PFSK-1 (cell line): ENCODE data around the gene FGD6.

ENCODE experiments used
- FOXP2 ChIP-seq: optimal IDR thresholded peaks from 2 replicates; pipeline ENCODE3; 2011; ENCODE audit warnings: borderline replicate concordance, control low read depth, inconsistent platforms; ENCODE audit not compliant: insufficient read depth; ENCODE audit errors: extremely low read length, extremely low read depth
- POLR2AphosphoS5 ChIP-seq: IDR thresholded peaks from 2 replicates; pipeline ENCODE4 v1.6.1; 2012; ENCODE audit warnings: low read depth, mild to moderate bottlenecking, control low read depth, low read length, moderate library complexity
- SIN3A ChIP-seq: IDR thresholded peaks from 2 replicates; pipeline ENCODE4 v1.6.1; 2012; ENCODE audit warnings: mild to moderate bottlenecking, low read length, moderate library complexity, borderline replicate concordance; ENCODE audit not compliant: insufficient read depth
- TAF1 ChIP-seq: IDR thresholded peaks from 2 replicates; pipeline ENCODE4 v1.6.1; 2012; ENCODE audit warnings: low read length, control low read depth, borderline replicate concordance; ENCODE audit not compliant: insufficient read depth
- TF ChIP-seq, protein P1 (sequence below), 2 experiments: IDR thresholded peaks; 2 replicates each; pipeline versions ENCODE4 v1.6.1 to v1.8.0; 2011 to 2012; ENCODE audit warnings: low read depth in 2 of 2, low read length in 2 of 2, control low read depth in 1 of 2, inconsistent platforms in 1 of 2, mild to moderate bottlenecking in 1 of 2, moderate library complexity in 1 of 2; ENCODE audit not compliant: insufficient read depth in 1 of 2

The FGD6 gene

DNA sequence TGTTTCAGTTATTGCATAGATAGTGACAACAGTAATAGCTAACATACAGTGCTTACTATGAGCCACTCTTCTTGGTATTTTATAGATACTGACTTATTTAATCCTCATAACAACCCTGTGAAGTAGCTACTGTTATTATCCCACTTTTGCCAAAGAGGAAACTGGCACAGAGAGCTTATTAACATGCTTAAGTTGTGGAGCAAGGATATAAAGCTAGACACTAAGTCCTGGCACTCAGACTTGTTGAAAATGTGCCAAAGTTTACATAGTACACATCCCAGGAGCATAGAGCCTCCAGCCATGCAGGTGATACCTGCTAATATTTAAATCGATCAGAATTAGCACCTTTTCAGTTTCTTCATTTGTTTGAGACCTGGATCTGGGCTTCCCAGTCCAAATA is 42.1 kb upstream of the FGD6 start:
- no peak for TF ChIP-seq FOXP2
- no peak for TF ChIP-seq SIN3A
- no peak for TF ChIP-seq POLR2AphosphoS5
- TF ChIP-seq TAF1: no peak
- TF ChIP-seq, protein P1, sequence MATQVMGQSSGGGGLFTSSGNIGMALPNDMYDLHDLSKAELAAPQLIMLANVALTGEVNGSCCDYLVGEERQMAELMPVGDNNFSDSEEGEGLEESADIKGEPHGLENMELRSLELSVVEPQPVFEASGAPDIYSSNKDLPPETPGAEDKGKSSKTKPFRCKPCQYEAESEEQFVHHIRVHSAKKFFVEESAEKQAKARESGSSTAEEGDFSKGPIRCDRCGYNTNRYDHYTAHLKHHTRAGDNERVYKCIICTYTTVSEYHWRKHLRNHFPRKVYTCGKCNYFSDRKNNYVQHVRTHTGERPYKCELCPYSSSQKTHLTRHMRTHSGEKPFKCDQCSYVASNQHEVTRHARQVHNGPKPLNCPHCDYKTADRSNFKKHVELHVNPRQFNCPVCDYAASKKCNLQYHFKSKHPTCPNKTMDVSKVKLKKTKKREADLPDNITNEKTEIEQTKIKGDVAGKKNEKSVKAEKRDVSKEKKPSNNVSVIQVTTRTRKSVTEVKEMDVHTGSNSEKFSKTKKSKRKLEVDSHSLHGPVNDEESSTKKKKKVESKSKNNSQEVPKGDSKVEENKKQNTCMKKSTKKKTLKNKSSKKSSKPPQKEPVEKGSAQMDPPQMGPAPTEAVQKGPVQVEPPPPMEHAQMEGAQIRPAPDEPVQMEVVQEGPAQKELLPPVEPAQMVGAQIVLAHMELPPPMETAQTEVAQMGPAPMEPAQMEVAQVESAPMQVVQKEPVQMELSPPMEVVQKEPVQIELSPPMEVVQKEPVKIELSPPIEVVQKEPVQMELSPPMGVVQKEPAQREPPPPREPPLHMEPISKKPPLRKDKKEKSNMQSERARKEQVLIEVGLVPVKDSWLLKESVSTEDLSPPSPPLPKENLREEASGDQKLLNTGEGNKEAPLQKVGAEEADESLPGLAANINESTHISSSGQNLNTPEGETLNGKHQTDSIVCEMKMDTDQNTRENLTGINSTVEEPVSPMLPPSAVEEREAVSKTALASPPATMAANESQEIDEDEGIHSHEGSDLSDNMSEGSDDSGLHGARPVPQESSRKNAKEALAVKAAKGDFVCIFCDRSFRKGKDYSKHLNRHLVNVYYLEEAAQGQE (IDR thresholded peaks at IDR 0.05; ENCODE audit: insufficient read depth in 1 of 2, low read depth in 2 of 2, low read length in 2 of 2): no peak

DNA sequence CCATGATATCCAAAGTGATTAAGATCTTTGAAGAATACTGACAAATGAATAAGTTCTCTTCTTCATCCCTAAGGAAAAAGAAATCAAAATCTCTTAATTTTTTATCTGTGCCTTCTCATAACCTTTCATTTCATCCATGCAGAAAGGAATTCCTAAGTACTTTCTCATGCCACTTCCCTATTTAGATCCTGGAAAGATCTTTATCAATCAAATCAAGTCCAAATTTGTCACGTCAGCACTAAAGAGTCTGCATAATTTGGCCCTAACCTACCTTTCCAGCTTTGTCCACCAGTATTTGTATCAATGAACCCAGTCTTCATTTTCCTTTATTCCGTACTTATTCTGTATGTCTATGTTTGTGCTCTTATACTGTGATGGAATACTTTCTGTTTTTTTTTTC is 41.5 kb upstream of the FGD6 start:
- no peak for TF ChIP-seq TAF1
- TF ChIP-seq, protein P1 (IDR thresholded peaks at IDR 0.05; ENCODE audit: insufficient read depth in 1 of 2, low read depth in 2 of 2, low read length in 2 of 2): no peak
- no peak for TF ChIP-seq POLR2AphosphoS5
- no peak for TF ChIP-seq SIN3A
- TF ChIP-seq FOXP2: no peak

DNA sequence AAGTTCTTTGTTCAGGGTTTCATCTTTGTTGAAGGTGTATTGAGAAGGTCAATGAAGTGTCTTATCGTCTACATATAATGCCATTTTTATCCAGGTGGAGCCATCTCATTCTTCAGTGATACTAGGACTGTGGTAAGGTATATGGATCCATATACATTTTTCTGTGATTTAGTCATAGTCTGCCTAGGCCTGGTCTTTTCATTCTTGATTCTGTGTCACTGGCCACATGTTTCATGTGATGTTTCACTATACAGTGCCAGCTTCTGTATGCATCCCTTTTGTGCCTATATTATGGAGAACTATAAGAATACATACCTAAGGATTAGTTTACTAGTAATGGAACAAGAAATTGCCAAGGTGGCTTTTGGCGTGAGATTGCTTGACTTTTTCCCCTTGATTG is 40.9 kb upstream of the FGD6 start:
- no peak for TF ChIP-seq POLR2AphosphoS5
- TF ChIP-seq TAF1: no peak
- TF ChIP-seq, protein P1 (IDR thresholded peaks at IDR 0.05; ENCODE audit: insufficient read depth in 1 of 2, low read depth in 2 of 2, low read length in 2 of 2): no peak
- TF ChIP-seq FOXP2: no peak
- TF ChIP-seq SIN3A: no peak

DNA sequence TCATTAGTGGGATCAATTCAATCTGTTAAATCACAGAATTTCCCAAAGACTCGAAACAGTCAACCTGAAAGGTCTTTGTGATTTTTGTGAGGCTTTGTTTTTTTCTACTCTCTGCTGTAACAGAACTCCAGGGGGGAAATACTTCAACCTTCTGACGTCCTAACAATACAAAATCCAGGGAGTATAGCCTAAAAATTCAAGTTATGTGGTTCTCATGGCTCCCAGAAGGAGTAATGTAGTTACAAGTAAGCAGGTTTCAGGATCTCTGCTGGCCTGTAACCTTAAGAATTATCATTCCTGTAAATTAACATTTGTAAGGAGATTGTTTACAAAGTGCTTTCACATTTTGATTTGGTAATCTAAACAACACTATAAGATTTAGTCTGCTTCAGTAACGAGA is 40.3 kb upstream of the FGD6 start:
- no peak for TF ChIP-seq POLR2AphosphoS5
- no peak for TF ChIP-seq SIN3A
- no peak for TF ChIP-seq TAF1
- TF ChIP-seq FOXP2: no peak
- TF ChIP-seq, protein P1 (IDR thresholded peaks at IDR 0.05; ENCODE audit: insufficient read depth in 1 of 2, low read depth in 2 of 2, low read length in 2 of 2): no peak

DNA sequence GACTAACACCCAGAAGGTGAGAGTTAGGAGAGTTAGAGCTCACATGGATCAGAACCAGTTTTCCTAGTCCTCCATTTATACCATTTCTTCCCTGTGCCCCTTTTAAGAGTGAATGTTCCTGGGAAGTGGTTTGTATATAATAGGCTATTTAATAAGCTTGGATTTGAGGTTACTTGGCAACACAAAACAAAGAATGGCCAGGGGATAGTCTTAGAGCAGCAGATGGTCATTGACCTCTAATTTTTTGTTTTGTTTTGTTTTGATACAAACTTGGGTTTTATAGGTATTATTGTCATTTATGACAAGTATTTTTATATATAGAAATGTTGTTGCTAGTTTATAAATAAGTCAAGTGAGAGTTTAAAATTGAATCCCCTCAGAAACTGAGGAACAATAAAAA is 36.1 kb upstream of the FGD6 start:
- no peak for TF ChIP-seq POLR2AphosphoS5
- no peak for TF ChIP-seq SIN3A
- no peak for TF ChIP-seq TAF1
